22Rv1 (cell line): ENCODE data around the gene PABPN1.

ENCODE experiments used
- CTCF ChIP-seq: fragments of 450-650 bp; IDR thresholded peaks from 2 replicates; pipeline ENCODE4 v1.5.1; 2017; ENCODE audit warnings: mild to moderate bottlenecking
- ZFX ChIP-seq: fragments of 450-650 bp; IDR thresholded peaks from 2 replicates; pipeline ENCODE4 v1.6.1; 2017; ENCODE audit warnings: antibody characterized with exemption, borderline replicate concordance

- TF ChIP-seq CTCF (no peak), ZFX (no peak)
These were observed 35.0 kb upstream of the PABPN1 start, which contains the start of gene HOMEZ for GRCh38 chr14:23286020-23286901.
